Hypothalamus (tissue), 51 donors: ENCODE data around the gene RNF128.

ENCODE experiments used
- DNase-seq, 51 donors: peaks; one replicate each; lab custom pipeline; 2025; lab: John Stamatoyannopoulos, UW

RNF128 gene, protein sequence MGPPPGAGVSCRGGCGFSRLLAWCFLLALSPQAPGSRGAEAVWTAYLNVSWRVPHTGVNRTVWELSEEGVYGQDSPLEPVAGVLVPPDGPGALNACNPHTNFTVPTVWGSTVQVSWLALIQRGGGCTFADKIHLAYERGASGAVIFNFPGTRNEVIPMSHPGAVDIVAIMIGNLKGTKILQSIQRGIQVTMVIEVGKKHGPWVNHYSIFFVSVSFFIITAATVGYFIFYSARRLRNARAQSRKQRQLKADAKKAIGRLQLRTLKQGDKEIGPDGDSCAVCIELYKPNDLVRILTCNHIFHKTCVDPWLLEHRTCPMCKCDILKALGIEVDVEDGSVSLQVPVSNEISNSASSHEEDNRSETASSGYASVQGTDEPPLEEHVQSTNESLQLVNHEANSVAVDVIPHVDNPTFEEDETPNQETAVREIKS

DNA sequence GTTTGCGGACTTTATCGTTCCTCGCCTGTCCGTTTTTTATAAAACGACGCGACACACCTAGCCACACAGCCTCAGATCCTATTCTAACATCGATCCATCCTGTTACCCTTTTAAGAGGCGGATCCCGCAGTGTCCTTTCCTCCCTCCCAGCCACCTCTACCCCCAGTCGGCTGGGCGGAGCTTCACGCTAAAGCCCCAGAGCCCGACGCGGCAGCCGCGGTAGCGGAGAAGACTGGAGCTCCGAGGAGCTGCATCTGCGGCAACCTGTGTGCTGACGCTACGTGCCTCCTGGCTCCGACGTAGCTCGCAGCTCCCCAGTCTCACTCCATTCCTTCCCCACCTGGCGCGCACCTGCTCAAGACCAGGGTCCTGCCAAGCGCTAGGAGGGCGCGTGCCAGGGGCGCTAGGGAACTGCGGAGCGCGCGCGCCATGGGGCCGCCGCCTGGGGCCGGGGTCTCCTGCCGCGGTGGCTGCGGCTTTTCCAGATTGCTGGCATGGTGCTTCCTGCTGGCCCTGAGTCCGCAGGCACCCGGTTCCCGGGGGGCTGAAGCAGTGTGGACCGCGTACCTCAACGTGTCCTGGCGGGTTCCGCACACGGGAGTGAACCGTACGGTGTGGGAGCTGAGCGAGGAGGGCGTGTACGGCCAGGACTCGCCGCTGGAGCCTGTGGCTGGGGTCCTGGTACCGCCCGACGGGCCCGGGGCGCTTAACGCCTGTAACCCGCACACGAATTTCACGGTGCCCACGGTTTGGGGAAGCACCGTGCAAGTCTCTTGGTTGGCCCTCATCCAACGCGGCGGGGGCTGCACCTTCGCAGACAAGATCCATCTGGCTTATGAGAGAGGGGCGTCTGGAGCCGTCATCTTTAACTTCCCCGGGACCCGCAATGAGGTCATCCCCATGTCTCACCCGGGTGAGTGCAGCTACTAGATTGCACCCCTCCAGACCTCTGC lies at the start of gene RNF128:
Gene RNF128, plus strand, starts transcription at position 217 of the 953 bp plus-strand sequence. Its CDS starts 213 bp downstream, at position 430.
- peak in 28 of 51 donors; percentile 0 to 40 (median 10) for DNase-seq

DNA sequence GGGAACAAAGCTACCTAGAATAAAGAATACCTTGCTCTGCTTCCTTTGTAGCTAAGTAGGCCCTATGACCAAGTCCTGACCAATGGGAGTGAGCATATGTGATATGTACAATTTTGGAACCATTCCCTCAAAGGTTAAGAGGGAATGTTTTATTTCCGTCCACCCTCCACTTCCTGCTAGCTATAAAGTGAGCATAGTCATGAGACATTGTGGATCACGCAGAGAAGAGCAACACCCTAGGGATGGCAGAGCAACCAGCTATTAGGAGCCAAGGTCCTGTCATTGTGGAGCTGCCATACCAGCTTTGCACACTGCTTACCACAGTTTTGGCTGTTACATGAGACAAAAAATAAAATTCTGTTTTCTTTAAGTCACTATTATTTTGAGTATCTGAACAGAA lies 45.8 kb upstream of the RNF128 start:
- no peak for DNase-seq

DNA sequence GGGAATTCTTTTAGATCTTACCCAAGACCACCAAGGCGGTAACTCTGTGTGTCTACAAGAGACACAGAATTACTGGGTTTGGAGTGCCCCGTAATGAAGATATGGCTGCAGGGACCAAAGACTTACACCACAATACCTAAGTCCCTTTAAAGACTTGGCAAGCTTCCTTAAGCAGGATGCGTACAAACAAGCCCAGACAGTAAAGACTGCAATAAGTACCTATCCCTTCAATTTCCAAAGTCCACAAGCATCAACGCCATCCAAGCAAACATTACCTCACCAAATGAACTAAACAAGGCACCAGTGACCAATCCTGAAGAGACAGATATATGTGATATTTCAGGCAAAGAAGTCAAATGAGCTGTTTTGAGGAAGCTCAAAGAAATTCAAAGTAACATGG lies 42.3 kb upstream of the RNF128 start:
- no peak for DNase-seq

DNA sequence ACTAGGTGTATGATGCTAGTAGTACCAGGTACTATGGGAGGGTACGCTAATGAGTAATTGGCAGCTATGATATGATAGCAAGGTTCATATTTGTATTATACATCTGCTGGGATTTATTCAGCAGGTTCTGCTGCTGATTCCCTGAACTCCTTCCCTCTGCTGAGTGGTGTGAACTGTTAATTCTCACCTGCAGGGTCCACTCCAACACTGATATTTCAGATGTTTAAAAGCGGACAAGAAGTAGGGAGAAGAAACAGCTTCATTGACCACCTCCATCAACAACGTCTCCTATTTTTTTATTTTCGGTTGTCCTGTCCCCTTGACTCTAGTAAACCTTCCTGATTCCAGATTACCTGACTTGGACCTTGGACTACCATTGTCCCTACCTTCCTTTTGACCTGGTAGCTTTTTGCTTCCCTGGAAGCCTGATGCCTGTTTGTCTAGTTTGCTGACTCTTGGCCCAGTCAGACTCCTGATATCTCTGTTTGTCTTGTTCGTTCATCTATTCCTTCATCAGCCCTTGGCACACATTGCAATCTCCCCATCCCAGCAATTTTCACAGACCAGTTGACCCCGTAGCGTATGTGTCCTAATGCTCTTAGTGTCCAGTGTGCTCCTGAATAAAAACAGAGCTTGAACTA lies 34.0 kb upstream of the RNF128 start:
- no peak for DNase-seq

DNA sequence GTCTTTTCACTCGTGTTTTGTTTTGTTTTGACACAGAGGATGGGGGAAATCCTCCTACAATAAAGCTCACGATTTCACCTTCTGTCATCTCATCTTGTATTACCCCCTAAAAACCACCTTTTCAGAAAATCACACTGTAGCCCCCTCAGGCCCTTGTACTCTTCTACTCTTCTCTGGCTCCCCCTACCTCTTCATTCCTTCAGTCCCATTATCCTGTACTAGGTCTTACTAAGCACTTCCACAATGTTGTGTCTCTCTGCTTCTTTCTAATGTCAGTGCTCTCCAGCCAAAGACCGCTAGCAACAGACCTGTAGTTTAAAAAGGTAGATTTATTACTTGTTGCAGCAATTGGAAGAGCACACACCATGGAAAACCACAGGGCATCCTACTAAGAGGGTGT lies 30.0 kb upstream of the RNF128 start:
- DNase-seq, result no peak

DNA sequence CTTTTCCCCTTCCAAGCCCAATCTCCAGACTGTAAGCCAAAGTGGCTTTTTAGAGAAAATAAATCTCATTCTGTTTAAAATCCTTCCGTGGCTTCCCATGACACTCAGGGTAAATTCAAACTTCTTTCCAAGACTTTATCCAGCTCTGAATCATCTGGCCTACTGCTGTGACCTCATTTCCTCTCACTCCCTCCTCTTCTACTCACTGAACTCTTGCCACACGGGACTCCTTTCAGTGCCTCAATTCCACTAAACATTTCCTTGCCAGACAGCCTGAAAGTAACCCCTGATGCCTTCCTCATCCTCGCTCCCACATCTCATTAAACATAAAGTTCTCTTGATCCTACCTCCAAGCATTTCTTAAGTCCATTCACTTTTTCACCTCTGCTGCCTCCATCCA lies 27.8 kb upstream of the RNF128 start:
- no peak for DNase-seq

DNA sequence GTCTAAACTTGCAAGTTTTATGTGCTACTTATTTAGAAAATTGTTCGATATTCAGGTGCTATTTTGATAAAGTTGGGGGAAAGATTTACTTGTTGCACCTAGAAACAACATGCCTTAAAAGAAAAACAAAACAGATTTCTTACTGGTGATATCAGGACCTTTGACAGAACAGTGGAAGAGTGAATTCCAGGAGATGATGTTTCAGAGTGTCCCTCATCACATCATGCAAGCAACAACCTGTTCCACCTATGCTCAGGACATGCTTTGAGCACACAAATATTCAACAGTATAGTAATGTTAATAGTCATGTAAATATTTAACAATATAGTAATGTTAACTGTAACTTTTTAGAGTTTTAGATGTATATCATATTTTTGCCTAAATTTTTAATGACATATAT lies 23.9 kb upstream of the RNF128 start:
- no peak for DNase-seq

DNA sequence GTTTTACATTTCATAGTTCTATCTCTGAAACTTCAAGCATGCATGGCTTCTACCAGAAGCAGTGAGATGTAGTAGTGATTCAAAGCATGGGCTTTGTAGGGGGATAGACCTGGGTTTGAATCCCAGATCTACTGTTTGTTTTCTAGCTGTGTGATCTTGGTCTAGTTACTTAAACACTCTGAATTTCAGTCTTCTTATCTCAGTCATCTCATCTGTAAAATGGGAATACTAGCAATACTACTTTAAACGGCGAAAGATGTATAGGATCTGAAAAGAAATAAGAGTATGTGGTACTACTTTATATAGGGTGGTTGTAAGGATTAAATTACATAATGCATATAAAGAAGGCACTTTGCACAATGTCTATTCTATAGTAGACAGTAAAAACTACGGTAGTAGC lies 20.0 kb upstream of the RNF128 start:
- no peak for DNase-seq

DNA sequence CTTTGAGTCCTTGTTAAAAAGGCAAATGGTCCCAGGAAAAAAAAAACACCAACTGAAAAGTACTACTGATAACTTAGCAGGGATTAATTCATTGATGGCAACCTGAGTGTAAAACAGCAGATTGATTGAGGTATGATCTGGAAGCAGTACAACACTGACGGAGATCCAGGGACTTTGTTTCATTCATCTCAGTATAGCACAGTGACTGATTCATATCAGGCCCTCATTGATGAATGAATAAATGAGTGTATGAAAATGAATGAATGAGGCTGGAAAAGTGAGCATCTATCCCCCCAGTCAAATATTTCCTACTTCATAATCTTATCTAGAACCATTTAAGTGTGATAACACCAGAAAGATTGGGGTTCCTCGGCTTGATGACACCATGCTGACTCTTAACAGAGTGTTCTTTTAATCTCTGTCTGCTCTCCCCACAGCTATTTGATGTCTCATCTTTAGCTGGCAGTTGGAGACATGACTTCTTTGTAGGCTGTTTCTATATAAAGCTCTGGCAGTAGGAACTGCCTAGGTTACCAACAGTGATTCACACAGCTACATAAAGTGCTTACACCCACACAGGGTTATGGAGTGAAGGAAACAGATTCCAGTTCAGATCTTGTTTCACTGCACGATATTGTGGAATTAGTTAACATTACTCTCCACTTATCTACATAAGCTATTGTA lies 18.6 kb upstream of the RNF128 start:
- peak in 1 of 51 donors; percentile 12 for DNase-seq

DNA sequence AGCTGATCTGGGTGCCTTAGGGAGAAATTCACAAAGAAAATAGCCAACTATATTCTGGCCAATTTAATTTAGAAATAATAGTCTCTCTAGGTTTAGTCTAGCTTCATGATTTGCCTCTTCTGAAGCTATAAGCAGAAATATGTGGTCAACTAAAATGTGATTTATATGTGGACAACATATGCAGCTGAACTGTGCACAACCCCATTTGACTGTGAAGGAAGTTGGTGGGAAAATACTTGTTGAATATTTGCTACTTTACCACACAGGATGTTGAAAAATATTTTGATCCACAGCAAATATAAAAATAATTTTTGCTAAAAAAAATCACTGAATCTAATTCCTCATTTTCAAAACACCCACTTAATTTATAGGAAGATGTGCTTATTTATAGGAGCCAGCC lies 15.7 kb upstream of the RNF128 start:
- DNase-seq, result no peak

DNA sequence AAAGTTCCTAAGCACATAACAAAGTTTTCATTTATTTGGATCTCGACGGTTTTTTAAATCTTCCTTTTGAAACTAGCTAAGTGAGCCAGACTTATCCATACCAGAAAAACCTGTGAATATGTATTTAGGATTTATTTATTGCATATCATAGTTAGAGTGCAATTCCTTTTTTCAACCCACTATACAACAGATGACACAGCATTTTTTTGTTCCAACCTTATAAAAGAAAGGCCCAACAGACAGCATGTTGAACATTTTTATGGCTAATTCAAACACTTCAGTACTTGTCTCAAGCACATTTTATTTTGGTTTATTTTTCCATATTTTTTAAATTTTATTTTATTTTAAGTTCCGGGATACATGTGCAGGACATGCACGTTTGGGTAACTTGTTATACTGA lies 15.1 kb upstream of the RNF128 start:
- no peak for DNase-seq

DNA sequence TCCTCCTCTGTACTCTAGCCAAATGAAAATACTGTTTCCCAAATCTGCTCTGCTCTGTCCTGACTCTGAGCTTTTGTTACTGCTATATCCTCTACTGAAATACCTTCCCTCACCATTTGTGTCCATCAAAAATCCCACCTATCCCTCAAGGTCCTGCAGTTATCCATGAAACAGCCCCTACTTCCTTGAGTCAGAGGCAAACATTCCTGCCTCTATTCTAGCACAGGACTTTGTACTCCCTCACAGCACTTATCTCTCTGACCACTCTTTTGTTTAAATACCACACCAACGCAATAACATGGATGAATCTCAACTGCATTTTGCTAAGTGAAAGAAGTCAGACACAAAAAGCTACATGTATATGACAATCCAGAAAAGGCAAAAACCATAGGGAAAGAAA lies 10.5 kb upstream of the RNF128 start:
- DNase-seq, result no peak

DNA sequence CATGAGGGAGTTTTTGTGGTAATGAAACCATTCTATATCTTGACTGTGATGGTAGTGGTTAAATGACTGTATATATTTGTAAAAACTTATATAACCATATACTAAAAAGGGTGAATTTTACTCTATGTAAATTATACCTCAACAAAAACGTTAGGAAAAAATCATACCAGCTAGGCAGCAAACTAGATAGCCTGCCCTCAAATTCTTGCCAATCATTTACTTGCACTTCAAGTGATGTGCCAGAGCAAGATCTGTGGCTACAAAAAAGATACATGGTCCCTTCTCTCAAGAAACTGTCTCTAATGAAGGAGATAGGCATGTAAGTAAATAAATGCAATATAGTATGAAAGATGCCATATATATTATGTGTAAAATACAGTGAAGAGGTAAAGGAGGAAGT lies 10.0 kb upstream of the RNF128 start:
- no peak for DNase-seq

DNA sequence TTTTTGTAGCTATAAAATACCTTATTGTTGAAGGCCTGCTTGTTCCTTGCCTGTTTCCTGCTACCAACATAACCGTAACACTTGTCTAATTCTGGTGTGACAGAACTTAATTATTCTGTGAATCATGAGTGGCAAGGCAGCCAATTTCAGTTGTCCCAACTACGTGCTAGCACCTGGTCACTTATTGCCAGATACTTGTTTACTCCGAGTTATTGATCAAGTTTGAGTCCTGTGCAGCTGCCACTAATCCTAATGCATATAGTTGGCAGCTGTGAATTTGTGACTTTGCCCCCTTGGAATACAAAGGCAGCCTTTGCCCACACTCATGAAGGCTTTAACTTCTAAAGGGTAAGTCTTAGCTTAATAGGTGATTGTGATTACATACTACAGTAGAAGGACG lies 7.8 kb upstream of the RNF128 start:
- DNase-seq, result no peak

DNA sequence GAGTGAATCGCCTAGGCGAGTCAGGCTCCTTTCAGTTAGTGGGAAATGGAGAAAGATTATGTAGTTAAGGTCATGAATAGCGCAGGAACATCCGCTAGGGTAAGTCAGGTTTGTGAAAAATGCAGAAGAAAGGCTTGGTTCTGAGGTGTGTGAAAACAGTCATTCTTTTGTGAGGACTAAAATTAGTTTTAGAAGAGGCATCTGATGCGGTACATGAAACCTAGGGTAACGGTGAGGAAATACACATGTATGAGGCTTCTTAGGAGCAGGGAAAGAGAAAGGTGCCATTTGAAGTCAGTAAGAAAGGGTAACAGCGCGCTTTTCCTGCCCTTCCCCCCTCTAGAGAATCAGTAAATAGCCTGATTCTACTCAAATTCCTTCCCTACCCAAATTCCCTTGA lies 570 bp upstream of the RNF128 start:
- peak in 1 of 51 donors; percentile 40 for DNase-seq

DNA sequence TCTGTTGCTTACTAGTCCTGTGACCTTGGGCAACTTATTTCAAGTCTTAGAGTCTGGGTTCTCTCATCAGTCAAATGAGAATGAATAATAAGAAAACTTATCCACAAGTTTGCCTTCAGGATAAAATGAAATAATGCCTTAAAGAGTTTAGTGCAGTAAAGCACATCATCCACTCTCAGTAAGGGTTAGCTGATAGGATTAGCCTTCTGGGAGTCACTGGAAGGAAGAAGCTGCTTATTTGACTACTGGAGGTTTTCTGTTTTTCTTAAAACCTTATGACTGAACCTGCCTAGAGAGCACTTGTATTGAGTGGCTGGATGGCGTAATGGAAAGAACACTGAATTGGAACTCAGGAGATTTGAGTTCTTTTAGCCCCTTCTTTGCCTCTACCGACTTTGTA lies 1.8 kb downstream of the RNF128 start:
- no peak for DNase-seq

DNA sequence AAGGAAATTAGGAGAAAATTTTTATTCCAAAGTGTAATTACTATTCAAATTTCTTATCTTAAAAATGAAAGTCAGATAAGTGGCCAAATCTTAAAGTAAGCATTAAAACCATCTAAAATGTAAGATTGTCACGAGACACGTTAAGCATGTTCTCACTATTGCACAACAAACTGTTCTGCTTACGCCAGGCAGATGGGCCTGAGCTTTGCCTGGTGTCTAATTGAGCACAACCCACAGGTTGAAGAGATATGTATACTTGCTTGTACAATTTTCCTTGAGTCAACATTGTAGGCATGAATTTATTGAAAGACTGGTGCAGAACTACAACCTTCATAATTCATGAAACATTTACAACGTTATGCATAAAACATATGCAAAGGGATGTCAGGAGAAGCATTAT lies 3.9 kb downstream of the RNF128 start:
- no peak for DNase-seq

DNA sequence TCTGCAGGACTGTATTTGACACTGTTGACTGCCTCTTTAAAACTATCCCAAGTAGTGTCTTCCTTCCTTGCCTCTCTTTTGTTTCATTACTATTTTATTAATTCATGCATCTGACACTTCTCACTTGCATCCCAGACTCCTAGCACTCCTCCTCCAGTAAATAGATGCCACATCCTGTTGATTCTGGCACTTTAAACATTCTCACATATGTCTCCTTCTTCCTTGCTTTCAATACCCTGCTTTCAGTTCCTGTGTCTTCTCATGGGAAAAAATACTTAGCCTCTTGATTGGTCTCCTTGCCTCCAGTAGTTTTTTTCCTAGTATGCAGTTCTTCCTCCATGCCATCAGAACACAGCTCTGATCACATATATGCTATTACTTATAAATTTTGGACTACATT lies 5.1 kb downstream of the RNF128 start:
- no peak for DNase-seq

DNA sequence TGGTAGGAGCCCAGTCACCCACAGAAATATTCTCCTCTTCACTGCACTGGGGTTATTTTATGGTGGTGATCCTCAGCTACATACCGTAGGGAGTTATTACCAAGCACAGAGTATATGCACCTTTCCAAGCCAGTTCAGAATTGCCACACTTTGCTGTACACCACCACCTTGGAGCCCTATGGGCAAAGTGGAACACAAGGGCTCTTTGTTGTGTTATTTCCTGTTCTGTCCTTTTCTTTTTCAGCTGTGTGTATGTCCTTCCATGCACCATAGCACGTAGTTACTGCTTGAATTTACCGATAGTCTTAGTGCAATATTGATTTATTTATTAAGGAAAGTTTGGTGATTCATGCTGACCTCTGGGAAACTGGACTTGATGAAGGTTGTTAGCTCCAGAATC lies 8.3 kb downstream of the RNF128 start:
- DNase-seq, result no peak

DNA sequence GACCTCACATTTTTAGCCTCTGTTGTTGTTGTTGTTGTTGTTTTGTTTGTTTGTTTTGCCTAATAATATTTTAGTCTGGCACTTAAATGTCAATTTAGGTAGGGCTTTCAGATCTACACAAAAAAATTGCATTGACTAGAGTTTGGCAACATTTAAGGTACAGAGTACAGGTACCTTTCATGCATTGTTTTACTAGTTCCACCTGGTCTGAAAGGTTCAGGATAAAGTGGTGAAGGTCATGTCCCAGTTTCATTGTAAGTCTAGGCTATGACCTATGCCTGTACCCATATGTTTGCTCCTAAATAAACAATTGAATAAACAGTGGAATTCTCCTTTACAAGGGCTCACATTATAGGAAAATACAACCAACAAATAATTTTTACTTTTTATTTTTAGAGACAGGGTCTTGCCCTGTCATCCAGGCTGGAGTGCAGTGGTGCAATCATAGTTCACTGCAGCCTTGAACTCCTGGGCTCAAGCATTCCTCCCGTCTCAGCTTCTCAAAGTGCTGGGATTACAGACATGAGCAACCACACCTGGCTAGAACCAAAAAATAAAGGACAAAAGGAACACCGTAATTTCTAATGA lies 13.8 kb downstream of the RNF128 start:
- DNase-seq, result no peak
